Measurements from ENCODE around the gene NME2.
A peak's percentile ranks its signal among the peaks of the same experiment; 100 is the strongest.
"Not testable (repeated sequence)": the region's sequence is repeated elsewhere in the genome, so short reads cannot be mapped to it uniquely, and the experiment has no call there.

The NME2 gene

DNA sequence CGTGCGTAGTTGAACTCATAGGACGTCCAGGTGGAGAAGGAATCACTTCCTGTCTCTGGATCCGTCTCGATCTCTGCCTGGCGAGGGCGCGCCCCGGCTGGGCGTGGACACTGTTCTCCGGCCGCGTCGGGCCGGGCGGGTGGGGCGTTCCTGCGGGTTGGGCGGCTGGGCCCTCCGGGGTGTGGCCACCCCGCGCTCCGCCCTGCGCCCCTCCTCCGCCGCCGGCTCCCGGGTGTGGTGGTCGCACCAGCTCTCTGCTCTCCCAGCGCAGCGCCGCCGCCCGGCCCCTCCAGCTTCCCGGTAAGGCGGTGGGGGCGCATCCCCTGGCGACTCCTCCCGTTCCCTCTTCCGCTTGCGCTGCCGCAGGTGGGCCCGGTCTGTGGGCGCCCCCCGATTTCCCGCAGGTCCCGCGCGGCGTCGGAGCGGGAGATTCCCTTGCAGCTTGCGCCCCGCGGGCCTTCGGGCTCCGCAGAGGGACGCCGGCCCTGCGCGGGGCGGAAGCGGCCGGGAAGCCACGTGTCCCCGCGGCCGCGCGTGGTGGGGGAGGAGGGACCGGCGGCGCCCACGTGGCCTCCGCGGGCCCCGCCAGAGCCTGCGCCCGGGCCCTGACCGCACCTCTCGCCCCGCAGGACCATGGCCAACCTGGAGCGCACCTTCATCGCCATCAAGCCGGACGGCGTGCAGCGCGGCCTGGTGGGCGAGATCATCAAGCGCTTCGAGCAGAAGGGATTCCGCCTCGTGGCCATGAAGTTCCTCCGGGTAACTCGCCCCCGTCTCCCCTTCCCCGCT lies at the start of gene NME2:
Gene NME2 (plus strand): TSS at position 214 of the 789 bp plus-strand sequence. CDS start 420 bp downstream, at position 634.
- peak; percentile 61 for DNase-seq

DNA sequence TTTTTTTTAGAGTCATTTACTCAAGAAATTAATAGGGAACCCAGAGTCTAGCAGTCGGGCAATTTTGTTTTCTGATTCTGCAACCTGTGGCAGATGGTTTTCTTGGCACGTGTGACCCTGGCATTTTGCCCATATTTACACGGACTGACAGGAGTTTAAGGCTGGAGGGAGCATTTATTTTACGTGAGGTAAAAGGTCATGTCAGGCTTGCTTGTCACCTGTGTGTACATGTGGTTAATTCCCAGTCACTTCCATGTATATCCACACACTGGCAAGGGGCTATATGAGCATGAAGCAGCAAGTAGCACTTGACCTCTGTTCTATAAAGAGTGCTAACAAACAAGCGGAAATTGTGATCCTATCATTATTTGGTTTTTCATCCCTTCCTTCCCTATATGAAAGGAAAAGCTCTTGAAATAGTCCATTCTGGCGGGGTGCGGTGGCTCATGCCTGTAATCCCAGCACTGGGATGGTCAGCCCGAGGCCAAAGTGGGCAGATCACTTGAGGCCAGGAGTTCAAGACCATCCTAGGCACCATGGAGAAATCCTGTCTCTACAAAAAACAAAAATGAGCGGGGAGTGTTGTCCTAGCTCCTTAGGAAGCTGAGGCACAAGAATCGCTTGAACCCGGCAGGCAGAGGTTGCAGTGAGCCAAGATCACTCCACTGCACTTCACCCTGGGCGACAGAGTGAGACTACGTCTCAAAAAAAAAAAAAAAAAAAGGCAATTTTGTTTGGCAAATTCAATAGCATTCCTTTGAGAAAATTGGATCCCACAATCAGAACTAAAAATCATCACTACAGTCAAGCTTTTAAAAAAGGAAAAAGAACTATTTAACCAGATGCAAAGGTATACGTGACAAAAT lies 47.6 kb upstream of the NME2 start:
- no peak for DNase-seq

DNA sequence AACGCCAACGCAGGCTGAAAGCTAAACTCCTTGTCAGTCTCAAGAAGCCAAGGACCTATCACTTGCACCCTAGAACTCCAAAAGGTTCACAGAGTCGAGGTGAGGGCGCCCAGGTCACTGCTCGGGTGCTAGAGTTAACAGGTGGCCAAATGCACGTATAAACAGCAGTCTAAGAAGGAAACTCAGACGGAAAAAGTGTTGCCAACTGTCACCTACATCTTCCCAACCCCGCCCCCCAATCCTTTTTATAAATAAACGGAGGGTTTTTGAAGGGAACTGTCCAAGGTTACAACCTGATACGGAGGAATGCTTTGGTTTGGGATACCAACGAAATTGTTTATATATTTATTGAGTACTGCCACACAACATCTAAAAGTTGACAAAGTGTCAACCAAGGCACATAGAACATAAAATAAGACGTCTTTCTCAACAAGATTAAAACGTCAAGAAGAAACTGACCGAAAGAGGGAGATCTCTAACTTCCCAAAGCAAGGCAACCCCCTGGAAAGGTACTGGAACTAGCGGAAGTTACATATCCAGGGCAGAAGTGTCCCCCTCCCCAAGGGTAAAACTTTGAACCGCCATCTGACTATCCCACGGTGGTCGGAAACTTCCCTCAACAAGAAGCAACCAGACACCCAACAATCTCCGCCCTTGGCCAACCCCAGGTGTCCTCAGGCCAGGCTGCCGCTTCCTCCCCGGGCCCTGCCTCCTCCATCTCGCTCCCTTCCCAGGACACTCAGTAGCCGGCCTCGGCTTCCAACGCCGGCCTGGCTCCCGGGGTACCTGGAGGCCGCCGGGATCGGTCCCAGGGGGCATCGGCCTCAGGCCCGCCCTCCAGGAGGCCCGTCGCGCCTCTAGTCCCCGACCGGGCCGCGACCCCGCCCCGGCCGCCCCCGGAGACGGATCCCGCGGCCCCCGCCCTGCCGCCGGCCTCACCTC lies 46.5 kb upstream of the NME2 start:
- peak; percentile 11 for DNase-seq

DNA sequence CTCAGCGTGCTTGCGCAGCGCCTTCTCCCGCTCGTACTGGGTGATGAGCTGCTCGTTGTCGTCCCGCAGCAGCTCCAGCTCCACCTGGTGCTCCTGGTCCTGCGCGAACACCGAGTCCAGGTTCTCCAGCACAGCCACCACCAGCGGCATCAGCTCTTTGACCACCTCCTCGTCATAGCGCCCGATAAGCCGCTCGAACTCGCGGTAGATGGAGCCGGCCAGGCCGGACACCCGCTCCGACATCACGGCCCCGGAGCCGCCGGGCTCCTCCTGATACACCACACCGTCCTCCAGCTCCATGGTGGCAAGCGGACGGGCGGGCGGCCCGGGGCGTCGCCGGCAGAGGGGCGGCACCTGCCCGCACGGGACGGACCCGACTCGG lies 45.9 kb upstream of the NME2 start:
- DNase-seq = peak; percentile 29

DNA sequence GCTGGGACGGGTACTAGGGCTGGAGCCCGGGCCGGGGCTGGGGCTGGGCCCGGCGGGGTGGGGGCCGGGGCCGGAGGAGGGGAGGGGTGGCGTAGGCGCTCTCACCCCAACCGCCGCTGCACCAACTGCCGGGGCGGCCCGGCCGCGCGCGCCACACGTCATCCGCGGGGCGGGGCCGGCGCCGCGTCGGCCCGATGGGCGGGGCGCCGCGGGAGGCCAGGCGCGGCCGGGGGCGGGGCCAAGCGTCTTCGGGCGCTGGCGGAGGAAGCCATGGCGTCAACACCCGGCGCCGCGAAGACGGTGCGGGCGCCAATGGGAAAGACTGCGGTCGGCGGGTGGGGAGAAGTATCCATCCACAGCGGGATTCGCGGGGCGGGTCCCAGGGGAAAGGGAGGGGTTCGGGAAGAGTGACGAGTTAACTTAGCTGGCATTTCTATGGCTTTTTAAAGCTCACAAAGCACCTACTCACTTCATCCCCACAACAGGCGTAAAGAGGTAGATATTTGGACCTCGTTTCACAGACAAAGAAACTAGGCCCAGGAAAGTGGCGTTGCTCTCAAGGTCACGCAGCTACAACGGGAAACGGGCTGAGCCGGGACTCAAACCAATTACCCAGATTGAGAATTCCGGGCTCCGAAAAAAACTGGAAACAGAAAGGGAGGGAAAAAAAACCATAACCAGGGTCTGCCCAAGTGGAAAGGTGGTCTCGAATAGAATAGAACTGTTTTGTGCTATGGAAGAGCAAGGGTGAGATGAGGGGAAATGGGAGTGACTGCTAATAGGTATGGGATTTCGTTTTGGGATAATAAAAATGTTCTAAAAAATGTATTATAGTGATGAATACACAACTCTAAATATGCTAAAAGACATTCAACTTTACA lies 45.2 kb upstream of the NME2 start, which contains the start of gene SPAG9:
Gene SPAG9 (minus strand): TSS at position 130 of the 881 bp plus-strand sequence. CDS start 212 bp downstream, outside the sequence.
- peak; percentile 81 for DNase-seq

DNA sequence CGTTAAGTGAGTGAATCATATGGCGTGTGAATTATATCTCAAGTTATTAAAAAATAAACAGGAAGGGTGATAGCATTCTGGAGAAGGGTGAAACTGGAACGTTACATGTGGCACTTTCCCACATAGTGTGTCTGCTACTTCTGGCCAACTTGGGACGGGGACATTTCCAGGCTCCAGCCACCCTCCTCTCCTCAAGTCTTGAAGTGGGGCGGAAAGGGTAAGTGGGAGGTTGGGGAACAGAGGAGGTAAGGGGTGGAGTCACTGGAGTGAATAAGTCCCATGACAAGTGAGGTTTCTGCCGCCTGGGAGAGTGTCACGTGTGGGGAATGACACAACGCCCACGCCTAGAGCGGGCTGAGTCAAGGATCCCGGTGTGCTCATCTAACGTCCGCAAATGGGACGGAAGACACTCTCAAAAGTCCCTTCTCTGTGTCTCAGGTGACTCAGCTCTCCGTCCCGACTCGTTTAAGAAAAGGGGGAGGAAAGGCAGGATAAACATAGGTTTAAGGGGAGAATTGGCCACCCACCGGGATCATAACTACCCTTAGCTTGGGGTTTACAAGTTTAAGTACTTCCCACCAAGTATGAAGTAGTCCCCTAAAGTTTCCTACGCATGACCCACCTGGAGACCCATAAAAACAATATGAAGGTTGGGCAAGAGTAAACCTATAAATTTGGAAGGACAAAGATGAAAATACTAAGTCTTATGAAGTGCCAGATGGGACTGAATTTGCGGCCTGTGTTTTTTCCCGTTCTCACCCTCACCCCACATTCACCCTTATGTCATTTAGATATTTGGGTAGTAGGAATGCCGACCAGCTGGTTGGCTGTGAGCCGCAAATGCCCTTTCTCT lies 44.4 kb upstream of the NME2 start:
- peak; percentile 84 for DNase-seq

DNA sequence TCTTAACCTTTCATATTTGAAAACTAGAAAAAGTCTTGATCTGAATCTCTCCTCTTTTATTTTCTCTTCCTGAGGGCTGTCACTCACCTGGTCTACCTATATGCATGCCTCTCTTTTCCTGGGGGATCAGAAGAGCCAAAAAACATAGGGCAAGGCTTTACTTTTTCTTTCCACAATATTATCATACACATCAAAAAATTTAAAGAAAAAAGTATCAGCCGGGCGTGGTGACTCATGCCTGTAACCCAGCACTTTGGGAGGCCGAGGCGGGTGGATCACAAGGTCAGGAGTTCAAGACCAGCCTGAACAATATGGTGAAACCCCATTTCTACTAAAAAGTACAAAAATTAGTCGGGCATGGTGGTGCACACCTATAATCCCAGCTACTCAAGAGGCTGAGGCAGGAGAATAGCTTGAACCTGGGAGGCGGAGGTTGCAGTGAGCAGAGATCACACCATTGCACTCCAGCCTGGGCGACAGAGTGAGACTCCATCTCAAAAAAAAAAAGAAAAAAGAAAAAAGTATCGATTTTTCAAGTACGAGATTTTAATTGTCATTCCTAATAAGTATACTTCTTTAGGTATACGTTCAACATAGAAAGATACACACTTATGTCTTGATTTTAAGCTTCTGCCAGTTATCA lies 43.6 kb upstream of the NME2 start:
- DNase-seq = not testable (repeated sequence)

DNA sequence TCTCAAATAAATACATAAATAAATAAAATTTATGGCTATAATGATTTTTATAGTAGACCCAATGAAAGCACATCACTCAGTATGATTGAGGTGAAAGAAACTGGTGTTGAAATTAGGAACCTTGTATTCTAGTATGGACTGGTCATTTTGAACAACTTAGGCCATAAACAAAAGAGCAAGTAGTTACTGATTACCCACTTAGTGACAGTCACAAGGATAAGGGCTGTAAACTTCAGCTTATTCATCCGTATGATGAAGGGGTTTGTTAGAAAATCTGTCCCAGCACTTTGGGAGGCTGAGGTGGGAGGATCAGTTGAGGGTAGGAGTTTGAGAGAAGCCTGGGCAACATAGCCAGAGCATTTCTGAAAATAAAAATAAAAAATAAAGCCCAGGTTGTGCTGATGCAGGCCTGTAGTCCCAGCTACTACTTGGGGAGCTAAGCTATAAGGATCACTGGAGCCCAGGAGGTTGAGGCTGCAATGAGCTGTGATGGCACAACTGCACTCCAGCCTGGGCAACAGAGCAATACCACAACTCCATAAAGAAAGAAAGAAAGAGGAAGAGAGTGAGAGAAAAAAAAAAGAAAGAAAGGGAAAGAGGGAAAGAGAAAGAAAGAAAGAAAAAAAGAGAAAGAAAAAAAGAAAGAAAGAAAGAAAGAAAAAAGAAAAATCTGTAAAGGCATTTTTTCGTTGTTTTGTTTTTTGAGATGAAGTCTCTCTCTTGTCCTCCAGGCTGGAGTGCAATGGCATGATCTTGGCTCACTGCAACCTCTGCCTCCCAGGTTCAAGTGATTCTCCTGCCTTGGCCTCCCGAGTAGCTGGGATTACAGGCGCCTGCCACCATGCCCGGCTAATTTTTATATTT lies 41.3 kb upstream of the NME2 start:
- no peak for DNase-seq

DNA sequence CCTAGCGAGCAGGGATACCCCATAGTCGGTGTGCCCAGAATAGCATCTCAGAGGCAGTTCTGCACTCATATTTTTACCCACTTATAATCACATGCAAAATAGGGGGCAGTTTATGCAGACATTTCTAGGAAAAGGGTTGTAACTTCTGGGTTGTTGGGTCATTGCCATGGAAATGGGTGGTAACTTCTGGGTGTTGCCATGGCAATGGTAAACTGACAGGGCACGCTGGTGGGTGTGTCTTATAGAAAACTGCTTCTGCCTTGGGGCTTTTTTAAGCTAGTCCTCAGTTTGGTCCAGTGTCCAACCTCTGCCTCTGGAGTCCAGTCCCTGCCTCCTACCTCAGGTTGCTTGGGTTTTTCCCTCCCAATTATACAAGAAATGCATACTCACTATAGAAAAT lies 38.1 kb upstream of the NME2 start:
- no peak for DNase-seq

DNA sequence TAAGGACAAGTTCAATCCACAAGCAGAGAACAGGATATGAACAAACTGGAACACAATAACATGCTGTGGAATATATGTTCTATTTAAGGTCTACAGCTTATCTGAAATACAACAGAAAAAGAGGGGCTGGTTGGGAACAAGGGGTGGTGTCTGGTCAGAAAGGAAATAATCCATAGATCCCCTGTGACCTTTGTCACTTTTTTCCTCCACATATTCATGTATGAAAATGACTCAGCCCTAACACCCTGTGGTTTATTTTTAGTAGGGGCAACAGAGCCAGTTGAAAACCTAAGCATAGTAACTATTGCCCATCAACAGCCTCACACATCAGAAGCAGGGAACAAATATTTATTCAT lies 33.3 kb upstream of the NME2 start:
- no peak for DNase-seq

DNA sequence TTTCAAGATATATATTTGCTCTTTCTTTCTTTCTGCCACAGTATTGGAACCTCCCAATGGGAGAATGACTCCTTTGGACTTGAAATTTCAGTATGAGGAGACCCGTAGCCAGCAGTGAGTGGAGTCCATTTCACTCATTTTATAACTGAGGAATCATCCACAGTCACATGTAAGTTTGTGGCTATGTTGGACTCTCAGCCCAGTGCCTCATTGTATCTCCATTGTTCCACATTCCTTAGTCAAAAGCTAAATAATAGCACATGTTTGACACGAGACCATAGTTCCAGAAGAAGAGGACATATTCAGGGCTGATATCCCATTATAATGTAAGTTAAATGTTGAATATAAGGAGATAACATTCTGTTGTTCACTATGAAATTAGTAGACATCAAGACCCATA lies 32.8 kb upstream of the NME2 start:
- no peak for DNase-seq

DNA sequence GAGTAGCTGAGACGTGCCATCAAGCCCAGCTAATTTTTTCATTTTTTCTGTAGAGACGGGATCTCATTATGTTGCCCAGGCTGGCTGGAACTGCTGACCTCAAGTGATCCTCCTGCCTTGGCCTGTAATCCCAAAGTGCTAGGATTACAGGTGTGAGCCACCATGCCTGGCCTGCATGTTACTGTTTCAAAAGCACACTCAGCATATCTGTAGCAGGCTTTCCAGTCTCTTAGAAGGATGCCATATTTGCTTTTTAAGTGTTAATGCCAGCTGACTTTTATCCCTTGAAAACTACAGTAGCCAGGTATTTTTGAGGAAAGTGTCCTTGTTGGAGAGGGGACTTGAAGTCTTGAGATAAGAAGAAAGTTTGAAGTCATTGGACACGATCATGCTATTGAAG lies 30.3 kb upstream of the NME2 start:
- DNase-seq = no peak

DNA sequence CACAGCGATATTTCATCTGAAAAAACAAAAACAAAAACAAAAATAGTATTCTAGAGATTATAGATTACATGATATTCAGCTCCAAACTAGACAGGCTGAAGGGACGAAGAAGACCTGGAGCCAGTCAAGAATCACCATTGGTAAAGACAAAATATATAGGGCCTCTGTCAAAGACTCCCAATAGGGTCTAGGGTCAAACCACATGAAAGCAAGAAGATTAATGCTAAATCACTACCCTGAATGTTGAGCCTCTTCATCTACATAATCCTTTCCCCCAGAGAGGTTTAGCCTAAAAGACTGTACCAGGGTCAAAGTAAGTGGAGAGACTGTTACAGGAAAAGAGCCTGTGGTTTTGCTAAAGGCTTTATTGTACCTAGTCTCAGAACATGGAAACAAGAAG lies 23.6 kb upstream of the NME2 start:
- DNase-seq = no peak

DNA sequence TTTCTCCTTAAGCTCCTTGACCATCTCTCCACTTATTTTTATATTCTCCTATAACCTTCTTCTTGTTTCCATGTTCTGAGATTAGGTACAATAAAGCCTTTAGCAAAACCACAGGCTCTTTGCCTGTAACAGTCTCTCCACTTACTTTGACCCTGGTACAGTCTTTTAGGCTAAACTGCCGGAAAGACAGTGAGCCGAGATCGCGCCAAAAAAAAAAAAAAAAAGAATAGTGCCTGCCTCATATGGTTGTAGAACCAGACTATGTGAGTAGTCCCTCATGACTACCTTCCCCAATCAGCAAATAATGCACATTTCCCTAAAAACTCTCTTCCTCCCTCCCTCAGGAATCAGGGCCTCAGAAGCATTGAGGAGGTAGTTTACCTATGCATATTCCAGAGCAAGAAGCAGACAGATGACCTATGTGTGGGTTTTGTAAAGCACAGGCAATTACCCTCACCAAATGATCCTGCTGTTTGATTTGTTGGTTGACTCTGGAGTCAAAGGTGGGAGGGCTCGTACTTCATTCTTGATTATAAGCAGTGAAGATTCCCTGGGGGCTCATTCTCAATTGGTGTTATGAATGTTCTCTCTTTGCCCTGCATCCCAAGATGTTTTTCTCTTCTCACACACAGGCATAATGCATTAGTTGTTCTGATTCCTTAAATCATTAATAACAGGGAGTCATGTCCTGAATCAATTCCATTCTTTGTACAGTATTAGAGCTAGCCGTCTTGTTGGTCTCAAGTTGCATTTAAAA lies 21.8 kb upstream of the NME2 start:
- DNase-seq = no peak

DNA sequence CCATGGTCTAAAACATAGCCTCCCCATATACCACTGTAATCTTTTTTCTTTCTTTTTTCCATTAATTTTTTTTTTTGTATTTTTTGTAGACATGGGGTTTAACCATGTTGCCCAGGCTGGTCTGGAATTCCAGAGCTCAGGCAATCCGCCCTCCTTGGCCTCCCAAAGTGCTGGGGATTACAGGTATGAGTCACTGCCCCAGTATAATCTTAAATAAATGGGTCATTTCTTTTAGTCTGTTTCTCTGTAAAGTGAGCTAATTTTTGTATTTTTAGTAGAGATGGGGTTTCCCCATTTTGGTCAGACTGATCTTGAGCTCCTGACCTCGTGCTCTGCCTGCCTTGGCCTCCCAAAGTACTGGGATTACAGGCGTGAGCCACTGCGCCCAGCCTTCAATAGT lies 18.6 kb upstream of the NME2 start:
- DNase-seq = no peak

DNA sequence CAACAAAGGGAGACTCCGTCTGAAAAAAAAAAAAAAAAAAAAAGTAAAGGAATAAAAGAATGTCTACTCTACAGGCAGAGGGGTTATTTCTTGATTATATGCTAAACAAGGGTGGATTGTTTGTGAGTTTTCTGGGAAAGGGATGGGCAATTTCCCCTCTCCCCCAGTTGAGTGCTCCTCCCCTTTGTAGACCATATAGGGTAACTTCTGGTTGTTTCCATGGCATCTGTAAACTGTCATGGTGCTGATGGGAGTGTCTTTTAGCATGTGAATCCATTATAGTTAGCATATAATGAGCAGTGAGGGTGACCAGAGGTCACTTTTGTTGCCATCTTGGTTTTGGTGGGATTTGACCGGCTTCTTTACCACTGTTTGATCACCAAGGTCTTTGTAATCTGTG lies 17.0 kb upstream of the NME2 start:
- DNase-seq = no peak

DNA sequence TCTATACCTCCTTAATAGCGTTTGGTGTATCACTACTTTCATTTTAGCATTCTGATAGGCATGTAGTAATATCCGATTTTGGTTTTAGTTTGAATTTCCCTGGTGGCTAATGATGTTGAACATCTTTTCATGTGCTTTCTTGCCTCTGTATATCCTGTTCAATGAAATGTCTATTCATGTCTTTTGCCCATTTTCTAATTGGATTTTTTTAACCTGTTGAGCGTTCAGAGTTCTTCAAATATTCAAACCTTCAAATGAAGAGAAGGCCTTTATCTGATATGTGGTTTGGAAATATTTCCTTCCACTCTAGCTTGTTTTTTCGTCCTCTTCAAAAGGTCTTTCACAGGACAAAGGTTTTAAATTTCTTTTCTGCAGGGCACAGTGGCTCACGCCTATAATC lies 15.3 kb upstream of the NME2 start:
- DNase-seq = no peak

DNA sequence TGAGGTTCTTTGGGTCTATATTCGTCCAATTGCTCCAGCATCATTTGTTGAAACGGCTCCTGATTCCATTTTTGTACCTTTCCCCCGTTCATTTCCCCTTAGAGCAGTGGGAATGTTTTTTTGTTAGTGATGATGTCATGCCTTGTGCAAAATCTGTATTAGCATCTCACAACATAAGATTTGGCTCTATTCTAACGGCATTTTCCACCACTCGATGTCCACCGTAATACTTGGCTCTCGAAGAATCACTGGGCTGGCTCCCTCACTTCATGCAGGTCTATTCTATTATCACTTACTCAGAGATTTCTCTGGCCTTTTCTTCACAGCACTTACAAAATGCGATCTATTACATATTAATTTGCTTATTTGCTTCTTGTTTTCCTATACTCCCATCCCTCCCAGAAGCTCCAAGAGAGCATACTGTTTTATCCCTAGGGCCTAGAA lies 13.4 kb upstream of the NME2 start:
- no peak for DNase-seq

All from activated T-cell treated with anti-CD3 and anti-CD28 coated beads for 4 hours (primary cell).